Activated CD4-positive, CD25-positive, alpha-beta regulatory T cell (primary cell): ENCODE measurements around the gene LCE3B.

Source experiments
- DNase-seq, 4 experiments: peaks; one replicate each; lab custom pipeline; 2025; lab: John Stamatoyannopoulos, UW

The LCE3B gene

GRCh38 chr1:152658649-152659048 is 45.0 kb downstream of the LCE3B start:
- no peak for DNase-seq

GRCh38 chr1:152663098-152663497 is 49.5 kb downstream of the LCE3B start, which contains the start of gene LCE2D:
LCE2D (plus strand) TSS chr1:152663380; CDS start chr1:152664106, 726 bp downstream.
- no peak for DNase-seq
